GM21390 (cell line): ENCODE results near the gene CCNDBP1.
"Not testable (repeated sequence)": the region's sequence is repeated elsewhere in the genome, so short reads cannot be mapped to it uniquely, and the experiment has no call there.

Experiments
- ATAC-seq: cut with Tn5 transposase; IDR thresholded peaks from one replicate; pipeline ENCODE4 v1.9.1; 2021; ENCODE audit not compliant: unreplicated experiment

The CCNDBP1 gene

GRCh38 chr15:43190178-43190577 lies 5.0 kb downstream of the CCNDBP1 start:
- ATAC-seq = no peak

- ATAC-seq = no peak
Measured at GRCh38 chr15:43193710-43194109, 8.5 kb downstream of the CCNDBP1 start.

- no peak for ATAC-seq
Measured at GRCh38 chr15:43194795-43195194, 9.6 kb downstream of the CCNDBP1 start.

- no peak for ATAC-seq
Measured at GRCh38 chr15:43196760-43197548, 11.8 kb downstream of the CCNDBP1 start.

- not testable (repeated sequence) for ATAC-seq
Measured at GRCh38 chr15:43197773-43198172, 12.6 kb downstream of the CCNDBP1 start.

GRCh38 chr15:43198556-43198955 lies 13.4 kb downstream of the CCNDBP1 start:
- not testable (repeated sequence) for ATAC-seq

- no peak for ATAC-seq
Measured at GRCh38 chr15:43198992-43199391, 13.8 kb downstream of the CCNDBP1 start.

- no peak for ATAC-seq
Measured at GRCh38 chr15:43199945-43200488, 14.8 kb downstream of the CCNDBP1 start.

- ATAC-seq = no peak
Measured at GRCh38 chr15:43204016-43204901, 19.1 kb downstream of the CCNDBP1 start.

GRCh38 chr15:43206054-43206453 lies 20.9 kb downstream of the CCNDBP1 start:
- no peak for ATAC-seq

GRCh38 chr15:43207024-43207423 lies 21.8 kb downstream of the CCNDBP1 start:
- no peak for ATAC-seq

- ATAC-seq = no peak
Measured at GRCh38 chr15:43208052-43209002, 23.1 kb downstream of the CCNDBP1 start.

GRCh38 chr15:43209059-43209824 lies 24.0 kb downstream of the CCNDBP1 start:
- no peak for ATAC-seq

GRCh38 chr15:43210172-43210745 lies 25.1 kb downstream of the CCNDBP1 start:
- ATAC-seq = no peak

- ATAC-seq = no peak
Measured at GRCh38 chr15:43210807-43211206, 25.6 kb downstream of the CCNDBP1 start.

GRCh38 chr15:43211224-43211735 lies 26.1 kb downstream of the CCNDBP1 start:
- no peak for ATAC-seq

- ATAC-seq = no peak
Measured at GRCh38 chr15:43212299-43212698, 27.1 kb downstream of the CCNDBP1 start.

- no peak for ATAC-seq
Measured at GRCh38 chr15:43212951-43213350, 27.7 kb downstream of the CCNDBP1 start.

GRCh38 chr15:43213466-43213865 lies 28.3 kb downstream of the CCNDBP1 start:
- ATAC-seq = no peak
